GM21737 (cell line): Measurements from ENCODE around the gene ACOD1.
"Not testable (repeated sequence)": the region's sequence is repeated elsewhere in the genome, so short reads cannot be mapped to it uniquely, and the experiment has no call there.

ENCODE experiments used
- ATAC-seq: cut with Tn5 transposase; IDR thresholded peaks from one replicate; pipeline ENCODE4 v1.9.1; 2021; ENCODE audit warnings: mild to moderate bottlenecking, moderate library complexity; ENCODE audit not compliant: unreplicated experiment

ACOD1 gene

DNA sequence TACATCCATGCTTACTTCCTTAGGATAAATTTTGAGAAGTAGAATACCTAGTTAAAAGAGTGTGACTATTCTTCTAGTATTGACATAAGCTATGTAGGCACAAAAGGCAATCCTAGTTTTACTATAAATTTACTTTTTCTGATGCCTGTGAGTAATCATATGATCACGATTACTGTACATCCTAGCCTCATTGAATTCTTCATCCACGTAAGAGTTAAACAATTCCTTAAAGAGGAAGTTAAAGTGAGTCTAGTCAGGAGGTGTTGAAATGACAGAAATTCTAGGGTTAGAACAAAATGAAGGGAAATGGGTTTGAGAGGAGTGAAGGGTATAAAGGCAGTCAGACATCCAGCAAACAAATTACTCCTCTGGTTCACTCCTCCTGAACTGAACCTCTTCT lies at the start of gene ACOD1:
Gene ACOD1, plus strand, starts transcription at position 363 of the 400 bp plus-strand sequence. CDS start 48 bp downstream, outside the sequence.
- ATAC-seq: no peak

DNA sequence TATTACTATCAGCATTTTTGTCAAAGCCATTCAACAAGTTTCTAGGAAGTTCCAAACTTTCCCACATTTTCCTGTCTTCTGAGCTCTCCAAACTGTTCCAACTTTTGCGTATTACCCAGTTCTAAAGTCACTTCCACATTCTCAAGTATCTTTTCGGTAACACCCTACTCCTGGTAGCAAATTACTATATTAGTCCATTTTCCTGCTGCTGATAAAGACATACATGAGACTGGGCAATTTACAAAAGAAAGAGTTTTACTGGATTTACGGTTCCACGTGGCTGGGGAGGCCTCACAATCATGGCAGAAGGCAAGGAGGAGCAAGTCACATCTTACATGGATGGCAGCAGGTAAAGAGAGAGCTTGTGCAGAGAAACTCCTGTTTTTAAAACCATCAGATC lies 49.2 kb upstream of the ACOD1 start:
- not testable (repeated sequence) for ATAC-seq

DNA sequence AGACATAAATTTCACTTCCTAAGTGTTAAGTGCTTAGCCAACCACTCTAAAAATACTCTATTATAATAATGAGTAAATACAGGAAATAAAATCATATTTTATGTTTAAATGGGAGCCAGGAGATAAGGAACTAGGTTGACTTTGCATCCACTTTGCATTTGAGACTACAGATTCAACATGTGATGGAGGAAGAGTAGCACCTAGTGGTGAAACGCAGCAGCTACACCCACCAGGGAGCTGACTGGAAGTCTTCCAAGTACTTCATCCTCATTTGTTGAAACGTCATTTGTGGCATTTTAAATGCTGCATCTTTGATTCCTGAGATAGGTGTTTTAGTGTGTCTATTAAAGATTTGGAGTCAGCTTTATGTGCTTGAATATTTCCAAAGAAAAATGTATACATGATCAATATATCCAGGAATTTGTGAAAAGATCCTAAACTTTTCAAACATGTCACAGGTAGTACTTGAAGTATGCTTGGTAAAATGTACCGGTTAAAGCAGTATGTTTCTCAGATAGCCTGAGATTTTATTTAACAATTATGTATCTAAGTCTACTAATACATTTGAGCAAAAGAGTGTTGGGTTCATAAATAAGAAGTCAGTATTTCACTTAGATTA lies 44.7 kb upstream of the ACOD1 start:
- peak; percentile 91 for ATAC-seq

DNA sequence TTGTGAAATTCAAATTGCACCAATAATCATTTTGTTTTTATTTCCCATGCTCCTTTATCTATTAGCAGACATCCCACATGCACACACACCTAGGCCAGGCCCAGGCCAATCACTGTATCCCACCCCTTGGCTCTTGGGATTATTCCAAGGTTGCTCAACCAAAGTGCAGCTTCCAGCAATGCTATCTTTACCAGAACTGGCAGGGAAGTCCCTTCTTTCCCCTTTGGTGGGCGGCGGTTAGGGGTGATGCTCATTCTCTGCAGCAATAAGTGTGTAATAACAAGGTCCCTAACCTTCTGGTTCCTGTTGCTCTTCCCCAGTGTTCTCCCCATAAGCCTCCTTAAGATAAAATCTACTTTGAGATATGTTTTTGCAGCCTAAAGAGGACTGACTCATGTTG lies 43.8 kb upstream of the ACOD1 start:
- ATAC-seq: no peak

DNA sequence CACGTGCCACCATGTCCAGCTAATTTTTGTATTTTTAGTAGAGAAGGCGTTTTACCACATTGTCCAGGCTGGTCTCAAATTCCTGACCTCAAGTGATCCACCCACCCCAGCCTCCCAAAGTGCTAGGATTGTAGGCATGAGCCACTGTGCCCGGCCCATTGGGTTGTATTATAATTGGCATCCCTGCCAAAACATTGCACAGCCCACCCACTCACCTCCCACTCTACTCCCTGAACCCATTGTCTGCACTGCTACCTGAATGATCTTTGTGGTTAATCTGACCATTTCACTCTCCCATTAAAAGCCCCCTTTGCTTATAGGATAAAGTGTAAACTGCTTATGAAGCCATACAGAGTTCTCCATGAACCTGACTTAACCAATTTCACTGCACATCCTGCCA lies 35.8 kb upstream of the ACOD1 start:
- no peak for ATAC-seq

DNA sequence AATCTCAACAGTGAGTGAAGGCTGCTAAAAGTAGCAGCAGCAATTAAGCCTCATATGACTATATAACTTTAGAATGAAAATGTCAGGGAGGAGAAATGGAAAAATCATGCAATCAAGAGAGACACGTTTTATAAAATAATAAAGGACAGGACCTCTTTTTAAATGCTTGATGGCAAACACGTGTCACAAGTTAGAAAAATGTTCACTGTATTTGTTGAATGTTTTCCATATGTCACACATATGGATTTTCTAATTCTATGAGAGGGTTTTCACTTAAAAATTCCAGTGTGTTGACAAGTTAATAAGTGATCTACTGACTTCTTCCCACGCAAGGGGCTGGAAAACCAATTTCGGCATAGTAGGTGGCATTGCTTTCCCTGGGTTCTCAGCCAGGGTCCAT lies 34.4 kb upstream of the ACOD1 start:
- no peak for ATAC-seq

DNA sequence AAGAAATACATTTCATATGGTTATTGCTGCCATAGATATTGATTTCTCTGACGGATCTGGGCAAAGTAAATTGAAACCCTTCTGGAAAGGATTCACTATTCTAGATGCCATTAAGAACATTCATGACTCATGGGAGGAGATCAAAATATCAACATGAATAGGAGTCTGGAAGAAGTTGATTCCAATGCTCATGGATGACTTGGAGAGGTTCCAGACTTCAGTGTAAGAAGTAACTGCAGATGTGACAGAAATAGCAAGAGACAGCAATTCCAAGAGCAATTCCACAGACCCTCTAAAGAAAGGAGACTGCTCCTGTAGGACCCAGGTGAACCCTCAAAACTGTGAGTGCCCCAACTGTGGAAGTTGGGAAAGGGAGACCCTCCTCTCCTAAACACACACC lies 31.2 kb upstream of the ACOD1 start:
- no peak for ATAC-seq

DNA sequence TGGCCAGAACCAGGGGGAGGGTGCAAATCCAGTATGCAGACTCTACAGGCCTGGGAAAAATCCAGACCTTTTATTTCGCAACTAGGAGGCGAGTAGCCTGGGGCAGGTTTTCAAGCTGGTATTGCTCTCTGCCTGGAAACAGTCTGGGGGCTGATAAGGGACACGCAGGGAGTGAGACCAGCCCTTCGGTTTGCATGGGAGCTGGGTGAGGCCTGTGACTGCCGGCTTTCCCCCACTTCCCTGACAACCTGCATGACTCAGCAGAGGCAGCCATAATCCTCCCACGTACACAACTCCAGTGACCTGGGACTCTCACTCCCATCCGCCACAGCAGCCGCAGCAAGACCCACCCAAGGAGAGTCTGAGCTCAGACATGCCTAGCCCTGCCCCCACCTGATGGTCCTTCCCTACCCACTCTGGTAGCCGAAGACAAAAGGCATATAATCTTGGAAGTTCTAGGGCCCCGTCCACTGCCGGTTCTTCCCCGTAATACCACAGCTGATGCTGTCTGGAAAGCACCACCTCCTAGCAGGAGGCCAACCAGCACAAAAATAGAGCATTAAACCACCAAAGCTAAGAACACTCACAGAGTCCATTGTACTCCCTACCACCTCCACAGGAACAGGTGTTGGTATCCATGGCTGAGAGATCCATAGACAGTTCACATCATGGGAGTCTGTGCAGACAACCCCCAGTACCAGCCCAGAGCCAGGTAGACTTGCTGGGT lies 30.4 kb upstream of the ACOD1 start:
- ATAC-seq: not testable (repeated sequence)

DNA sequence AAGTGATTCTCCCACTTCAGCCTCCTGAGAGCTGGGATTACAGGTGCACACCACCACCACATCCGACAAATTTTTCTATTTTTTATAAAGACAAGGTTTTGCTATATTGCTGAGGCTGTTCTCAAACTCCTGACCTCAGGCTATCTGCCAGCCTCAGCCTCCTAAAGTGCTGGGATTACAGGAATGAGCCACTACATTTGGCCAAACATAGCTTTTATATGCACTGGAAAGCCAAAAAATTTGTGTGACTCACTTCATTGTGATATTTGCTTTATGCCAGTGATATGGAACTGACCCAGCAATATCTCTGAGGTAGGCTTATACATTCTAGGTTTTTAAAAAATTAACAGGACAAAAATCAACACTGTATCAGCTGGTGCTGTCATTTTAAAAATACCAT lies 26.8 kb upstream of the ACOD1 start:
- ATAC-seq: no peak

DNA sequence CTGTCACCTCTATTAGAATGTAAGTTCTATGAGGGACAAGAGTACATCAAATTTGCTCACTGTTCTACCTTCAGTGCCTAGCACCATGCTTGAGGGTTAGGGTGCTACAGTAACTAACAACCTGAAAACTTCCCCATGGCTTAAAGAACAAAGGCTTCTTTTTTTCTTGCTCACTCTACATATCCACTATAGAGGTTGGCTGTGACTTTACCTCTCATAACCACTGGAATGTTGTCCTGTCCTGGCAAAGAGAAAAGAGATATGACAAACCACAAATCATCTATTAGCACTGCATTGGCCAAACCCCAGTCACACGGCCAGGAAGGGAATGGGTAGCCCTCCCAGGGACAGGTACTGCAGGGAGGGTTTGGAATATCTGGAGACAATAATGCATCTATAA lies 23.2 kb upstream of the ACOD1 start:
- ATAC-seq: no peak

DNA sequence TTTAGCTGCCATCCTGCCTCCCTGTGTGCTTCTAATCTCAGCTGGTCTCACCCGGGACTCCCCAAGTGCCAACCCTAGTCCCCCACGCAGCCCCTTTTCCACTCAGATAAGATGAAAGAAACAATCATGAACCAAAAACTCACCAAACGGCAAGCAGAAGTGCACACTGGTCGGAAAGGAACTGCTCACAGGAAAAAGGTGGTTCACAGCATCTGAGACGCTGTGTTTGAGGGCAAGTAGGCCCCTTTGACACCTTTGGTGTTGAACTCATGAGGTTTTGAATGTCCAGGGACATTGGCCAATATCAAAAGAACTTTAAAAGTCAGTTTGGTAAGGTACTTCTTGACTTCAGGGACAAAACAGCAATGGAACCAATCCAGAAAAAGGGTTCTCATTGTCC lies 20.4 kb upstream of the ACOD1 start:
- ATAC-seq: no peak

DNA sequence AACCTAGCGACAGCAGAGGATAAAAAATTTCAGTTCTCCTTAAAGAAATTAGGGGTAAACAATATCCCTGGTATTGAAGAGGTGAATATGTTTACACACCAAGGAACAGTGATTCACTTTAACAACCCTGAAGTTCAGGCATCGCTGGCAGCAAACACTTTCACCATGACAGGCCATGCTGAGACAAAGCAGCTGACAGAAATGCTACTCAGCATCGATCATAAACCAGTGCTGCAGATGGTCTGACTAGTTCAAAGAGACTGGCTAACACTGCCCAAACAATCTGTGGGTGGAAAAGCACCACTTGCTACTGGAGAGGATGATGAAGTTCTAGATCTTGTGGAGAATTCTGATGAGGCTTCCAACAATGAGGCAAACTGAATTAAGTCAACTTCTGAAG lies 19.9 kb upstream of the ACOD1 start:
- no peak for ATAC-seq

DNA sequence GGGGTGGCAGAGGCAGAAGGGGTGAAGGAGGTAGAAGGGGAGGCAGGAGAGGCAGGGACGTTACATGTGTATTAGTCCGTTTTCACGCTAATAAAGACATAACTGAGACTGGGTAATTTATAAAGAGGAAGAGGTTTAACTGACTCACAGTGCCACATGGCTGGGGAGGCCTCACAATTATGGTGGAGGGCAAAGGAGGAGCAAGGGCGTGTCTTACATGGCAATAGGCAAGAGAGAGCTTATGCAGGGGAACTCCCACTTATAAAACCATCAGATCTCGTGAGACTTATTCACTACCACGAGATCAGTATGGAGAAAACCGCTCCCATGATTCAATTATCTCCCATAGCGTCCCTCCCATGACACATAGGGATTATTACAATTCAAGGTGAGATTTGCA lies 19.0 kb upstream of the ACOD1 start:
- ATAC-seq: no peak

DNA sequence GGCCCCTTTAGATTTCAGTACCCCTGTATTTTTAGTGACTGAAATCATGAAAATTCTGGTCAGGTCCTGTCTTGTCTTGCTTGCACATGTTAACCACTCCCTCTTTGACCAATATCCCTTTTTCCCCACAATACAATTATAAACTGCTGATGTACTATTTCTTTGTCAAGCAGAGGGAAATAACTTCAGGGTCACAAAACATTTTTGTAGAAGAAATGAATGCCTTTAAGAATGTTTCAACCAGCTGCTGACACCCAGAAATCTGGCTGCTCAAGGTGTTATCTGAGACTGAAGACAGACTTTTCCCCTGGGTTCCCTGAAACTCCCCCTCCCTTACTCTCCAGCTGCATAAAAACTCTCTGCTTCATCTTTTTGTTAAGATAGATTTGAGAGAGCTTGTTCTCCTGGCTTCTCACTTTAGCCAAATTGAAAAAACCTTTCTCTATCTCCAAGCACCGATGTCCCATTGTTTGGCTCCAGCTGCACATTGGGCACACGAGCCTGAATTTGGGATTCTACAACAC lies 18.4 kb upstream of the ACOD1 start:
- ATAC-seq: no peak

DNA sequence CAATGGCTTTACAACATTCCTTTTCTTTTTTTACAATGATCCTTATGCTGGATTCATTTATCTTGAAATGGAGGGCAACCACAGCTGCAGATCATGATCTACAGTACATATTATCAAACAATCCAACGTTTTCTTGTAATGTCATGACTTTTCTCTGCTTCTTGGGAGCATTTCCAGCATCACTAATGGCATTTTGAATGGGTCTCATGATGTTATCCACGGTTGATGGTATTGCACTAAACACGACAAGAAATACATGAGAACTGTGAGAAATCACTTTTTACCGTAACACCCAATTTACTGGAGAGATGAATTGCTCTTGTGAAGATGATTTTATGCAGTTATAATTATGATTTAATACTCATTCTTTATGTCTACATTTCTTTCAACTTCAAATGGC lies 16.2 kb upstream of the ACOD1 start:
- ATAC-seq: no peak

DNA sequence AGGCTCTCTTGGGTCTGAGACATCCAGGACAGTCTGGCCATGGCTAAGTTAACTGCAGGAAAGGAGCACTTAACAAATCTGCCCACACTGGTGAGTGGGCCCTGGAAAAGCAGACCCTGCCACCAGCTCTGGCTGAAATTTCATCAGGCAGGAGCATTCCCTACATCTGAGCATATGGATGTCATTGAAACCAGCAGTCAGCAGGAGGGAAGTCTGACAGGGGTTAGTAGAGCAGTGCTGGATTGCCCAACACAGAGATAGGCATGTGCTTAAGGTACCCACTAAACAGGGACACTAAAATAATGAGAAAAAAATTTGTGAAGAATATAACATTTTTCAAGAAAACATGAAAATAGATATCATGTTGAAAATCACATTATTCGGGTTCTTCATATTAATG lies 13.6 kb upstream of the ACOD1 start:
- no peak for ATAC-seq

DNA sequence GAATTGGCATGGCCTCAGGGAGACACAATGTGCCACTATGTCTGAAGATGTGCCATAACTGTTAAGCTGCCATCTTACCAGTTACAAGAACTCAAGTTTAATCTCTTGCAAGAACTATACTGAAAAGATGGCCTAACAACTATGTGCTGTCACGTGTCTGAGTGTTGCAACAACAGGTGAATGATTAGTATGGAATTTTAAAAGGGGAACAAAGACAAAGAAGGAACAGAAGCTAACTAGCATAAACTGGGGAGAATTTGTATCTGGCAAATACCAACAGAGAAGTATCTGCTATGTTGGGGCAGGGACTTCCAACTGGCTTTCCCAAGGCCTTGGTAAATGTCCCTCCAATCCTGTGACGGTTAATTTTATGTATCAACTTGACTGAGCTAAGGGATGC lies 11.5 kb upstream of the ACOD1 start:
- ATAC-seq: no peak

DNA sequence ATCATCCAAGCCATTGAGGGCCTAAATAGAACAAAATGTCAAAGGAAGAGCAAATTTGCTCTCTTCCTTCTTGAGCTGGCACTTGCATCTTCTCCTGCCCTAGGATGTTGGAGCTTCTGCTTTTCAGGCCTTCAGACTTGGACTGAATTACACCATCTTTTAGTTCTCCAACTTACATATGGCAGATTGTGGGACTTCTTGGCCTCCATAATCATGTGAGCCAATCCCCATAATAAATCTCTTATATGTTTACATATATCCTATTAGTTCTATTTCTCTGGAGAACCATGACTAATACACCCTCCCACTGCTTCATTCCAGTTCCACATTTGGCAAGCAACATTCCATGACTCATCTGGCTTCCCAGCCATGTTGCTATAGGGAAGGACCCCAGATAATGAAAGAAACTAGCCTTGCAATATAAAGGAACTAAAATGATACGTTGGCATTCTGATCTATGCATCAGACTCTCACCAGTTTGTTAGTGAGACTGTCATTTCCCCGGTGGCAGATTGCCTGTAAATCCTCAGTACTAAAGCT lies 11.0 kb upstream of the ACOD1 start:
- ATAC-seq: no peak

DNA sequence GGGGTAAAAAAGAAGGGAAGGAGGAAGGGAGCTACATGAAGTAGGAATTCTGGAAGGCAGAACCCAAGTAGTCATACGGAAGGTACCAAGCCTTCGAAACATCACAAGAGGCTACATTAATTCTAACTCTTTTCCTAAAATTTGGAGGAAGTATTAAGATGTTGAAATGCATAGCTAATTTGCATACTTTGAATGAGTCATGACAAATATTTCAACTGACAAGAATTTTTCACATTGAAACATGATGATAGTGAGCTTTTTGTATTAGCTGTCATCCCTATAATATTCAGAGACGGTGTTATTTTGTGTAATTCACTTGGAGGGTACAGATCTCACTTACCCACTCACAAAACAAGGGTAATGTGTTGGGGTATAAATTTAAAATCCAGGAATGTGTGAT lies 9.1 kb upstream of the ACOD1 start:
- ATAC-seq: no peak

DNA sequence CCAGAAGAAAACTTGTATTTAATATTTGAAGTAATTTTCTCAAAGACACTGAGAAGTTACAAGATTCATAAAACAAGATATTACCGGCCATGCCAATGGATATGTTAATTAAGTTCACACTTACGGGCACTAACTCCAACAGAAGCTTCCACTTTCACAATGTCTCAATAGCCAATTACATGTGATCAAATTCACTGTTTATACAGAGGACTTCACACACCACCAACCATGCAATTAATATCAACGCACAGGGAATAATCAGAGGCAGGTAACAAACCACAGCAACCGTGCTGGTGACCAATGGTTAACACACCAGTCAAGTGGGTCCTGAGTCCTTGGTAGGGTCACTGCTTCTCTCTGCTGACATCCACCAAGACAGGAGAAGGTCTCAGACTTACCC lies 5.9 kb upstream of the ACOD1 start:
- no peak for ATAC-seq

DNA sequence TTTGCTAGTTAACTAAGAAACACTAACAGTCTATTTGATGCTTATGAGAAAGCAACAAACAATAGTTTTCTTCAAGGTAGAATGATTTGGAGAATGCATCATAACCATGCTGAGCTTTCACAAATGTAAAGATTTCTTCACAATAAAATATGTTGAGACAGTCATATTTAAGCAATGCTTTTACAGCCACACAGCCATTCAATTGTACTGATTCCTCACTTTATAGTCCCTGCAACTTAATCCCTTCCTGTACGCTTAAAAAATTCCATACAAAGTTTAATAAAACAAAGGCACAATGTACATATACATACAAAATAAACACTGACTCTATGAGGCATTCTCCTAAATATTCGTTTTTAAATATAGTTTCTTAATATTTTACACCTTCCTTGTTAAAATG lies 4.7 kb upstream of the ACOD1 start:
- ATAC-seq: no peak

DNA sequence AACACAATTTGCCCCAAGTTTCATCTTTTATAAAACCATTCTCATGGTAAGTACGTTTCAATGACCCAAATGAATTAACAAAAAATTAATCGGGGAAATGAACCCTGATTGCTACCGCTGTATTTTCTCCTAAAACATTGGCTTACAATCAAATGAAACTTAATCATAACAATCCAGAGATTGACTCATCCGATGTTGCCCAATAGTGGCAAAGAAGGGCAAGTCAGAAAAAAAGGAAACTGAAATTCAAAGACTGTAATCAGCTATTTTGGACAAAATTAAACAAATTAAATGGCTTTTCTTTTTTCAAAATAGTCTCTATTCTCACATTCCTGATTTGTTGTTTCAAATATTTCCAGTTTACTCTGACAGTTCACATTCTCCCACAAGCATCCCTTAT lies 3.9 kb upstream of the ACOD1 start:
- no peak for ATAC-seq
